ENCODE results near the gene PLCXD1. TPM values are rescaled to one million over a fixed set of nuclear protein-coding genes. Genes with fewer than 3 reads are reported as not detected.

Gene PLCXD1
- total and polyA plus RNA-seq, 9 of the 15 experiments (the other 6 are each of a cell fraction or from before 2014, with no cell fraction given): 6.0 to 60.2 (median 39.5) TPM

GRCh38 chrX:283115-283845 lies 2.1 kb downstream of the PLCXD1 start (continued):
- TF ChIP-seq E2F6 (IDR thresholded peaks at IDR 0.05; ENCODE audit: borderline replicate concordance in 1 of 2, extremely low read depth in 1 of 2, insufficient read depth in 1 of 2, insufficient read length in 1 of 2, low read depth in 1 of 2, low read length in 1 of 2, poor library complexity in 1 of 2, severe bottlenecking in 1 of 2): no peak
- TF ChIP-seq SP1 (CRISPR knock-in tag; IDR thresholded peaks at IDR 0.05): peak; percentile 46; the same call in 1 of the 2 replicates
- no peak for TF ChIP-seq HBP1 (CRISPR knock-in tag; IDR thresholded peaks at IDR 0.05)
- no peak for TF ChIP-seq EWSR1 (IDR thresholded peaks at IDR 0.05; ENCODE audit: borderline replicate concordance, low read depth, partially characterized antibody)
- peak; percentile 41; the same call in 1 of the 2 replicates for TF ChIP-seq EGR1 (conservative IDR thresholded peaks at IDR 0.05)
- 0 out of 4 replicates have a peak, but pooled peaks of 1 of the 2 experiments have one; percentile 34 for TF ChIP-seq SIN3A (IDR thresholded peaks at IDR 0.05; ENCODE audit: borderline replicate concordance in 2 of 2, control insufficient read depth in 1 of 2, low read depth in 2 of 2, low read length in 2 of 2)
- TF ChIP-seq EP400 (IDR thresholded peaks at IDR 0.05): 0 out of 2 replicates have a peak, but pooled peaks have one; percentile 20
- no peak for TF ChIP-seq L3MBTL2 (IDR thresholded peaks at IDR 0.05)
- TF ChIP-seq TAF1 (IDR thresholded peaks at IDR 0.05; ENCODE audit: control insufficient read depth, extremely low read depth, insufficient read depth, low read length, severe bottlenecking): peak; percentile 45
- no peak for TF ChIP-seq MED1 (CRISPR knock-in tag; IDR thresholded peaks at IDR 0.05; ENCODE audit: borderline replicate concordance)
- peak; percentile 82 for TF ChIP-seq SUPT5H (IDR thresholded peaks at IDR 0.05)
- peak; percentile 59; the same call in 1 of the 2 replicates for TF ChIP-seq SPI1 (IDR thresholded peaks at IDR 0.05; ENCODE audit: borderline replicate concordance, low read depth, low read length)
- TF ChIP-seq ZNF785 (CRISPR knock-in tag; IDR thresholded peaks at IDR 0.05): no peak
- no peak for TF ChIP-seq ZNF449 (CRISPR knock-in tag; IDR thresholded peaks at IDR 0.05)
- peak; percentile 20 for TF ChIP-seq PRDM10 (IDR thresholded peaks at IDR 0.05; ENCODE audit: partially characterized antibody)
- TF ChIP-seq VEZF1 (CRISPR knock-in tag; IDR thresholded peaks at IDR 0.05): peak; percentile 42; the same call in 1 of the 2 replicates
- peak; percentile 15; the same call in 1 of the 2 replicates for TF ChIP-seq HDAC2 (IDR thresholded peaks at IDR 0.05)
